Aorta (tissue), 5 donors: ENCODE results near the gene ADAM15. TPM values are rescaled to one million over a fixed set of nuclear protein-coding genes. Genes with fewer than 3 reads are reported as not detected.

Experiments used
- ATAC-seq: fragments of 200-7000 bp; cut with Tn5 transposase; one replicate; pipeline ENCODE4 v1.9.1; 2022; ENCODE audit warnings: moderate library complexity; ENCODE audit not compliant: low FRiP score
- DNase-seq, 2 donors: peaks; one replicate each; pipeline ENCODE4 v3.0.0-alpha.2; 2020
- H3K27ac ChIP-seq, 2 donors: one replicate each; pipeline ENCODE4 v1.5.1; 2013; ENCODE audit warnings: low read length in 2 of 2, mild to moderate bottlenecking in 2 of 2, moderate library complexity in 2 of 2, control low read depth in 1 of 2, inconsistent platforms in 1 of 2, low read depth in 1 of 2
- H3K27me3 ChIP-seq, 2 donors: one replicate each; pipeline ENCODE4 v1.6.1; 2013; ENCODE audit warnings: control low read depth in 1 of 2, low read length in 1 of 2, mild to moderate bottlenecking in 1 of 2, moderate library complexity in 1 of 2; ENCODE audit not compliant: insufficient read depth in 2 of 2, control insufficient read depth in 1 of 2
- H3K36me3 ChIP-seq, 2 donors: one replicate each; pipeline ENCODE4 v1.6.1; 2013; ENCODE audit warnings: control low read depth in 1 of 2, low read length in 1 of 2, mild to moderate bottlenecking in 1 of 2; ENCODE audit not compliant: insufficient read depth in 2 of 2, control insufficient read depth in 1 of 2
- H3K4me1 ChIP-seq, 2 donors: one replicate each; pipeline ENCODE4 v1.6.1; 2013; ENCODE audit warnings: low read length in 2 of 2, control low read depth in 1 of 2, mild to moderate bottlenecking in 1 of 2, moderate library complexity in 1 of 2; ENCODE audit not compliant: insufficient read depth in 2 of 2, control insufficient read depth in 1 of 2
- H3K4me3 ChIP-seq, 2 donors: one replicate each; pipeline ENCODE4 v1.5.1; 2013; ENCODE audit warnings: low read length in 2 of 2, control low read depth in 1 of 2, mild to moderate bottlenecking in 1 of 2
- H3K9me3 ChIP-seq: one replicate; pipeline ENCODE4 v1.6.1; 2013; ENCODE audit warnings: mild to moderate bottlenecking, low read length; ENCODE audit not compliant: control insufficient read depth
- WGBS, 2 donors: extraction: QIAGEN DNeasy Blood & Tissue Kit; methylation state at CpG; one replicate each; pipeline ENCODE4 v1.1.7; 2013; 5-methylcytosine and 5-hydroxymethylcytosine counted together
- intact Hi-C, 2 donors: fragments of 100-400 bp; cut with DNase I; formaldehyde crosslinking; loops; one replicate each; pipeline versions ENCODE4 v1.14.2 to v1.15.0; 2022
- polyA plus RNA-seq, 2 donors: library from polyadenylated mRNA; stranded (reverse); fragments of 200-250 nt; gene quantifications; one replicate each; pipeline ENCODE4 v1.2.3, GENCODE V29; 2013
- total RNA-seq, 2 donors: library from RNA; stranded (reverse); fragmentation: NEBNext Ultra II Directional; extraction: Animal tissue kit (Norgen Biotek cat#: 25700); gene quantifications; one replicate each; pipeline ENCODE4 v1.2.1, GENCODE V29; 2021
- donor health status: healthy with polysubstance abuse.
- donor health status: Bipolar disorder and iron deficiency.
- donor health status: DM: no; HTN: no; CAD: no.
- donor health status: DM: no; HTN: no; CAD: no.
- donor health status: DM: yes; HTN: yes; CAD: no.

ADAM15 gene
- total and polyA plus RNA-seq, 4 donors: 17.3 to 180 (median 109) TPM

DNA sequence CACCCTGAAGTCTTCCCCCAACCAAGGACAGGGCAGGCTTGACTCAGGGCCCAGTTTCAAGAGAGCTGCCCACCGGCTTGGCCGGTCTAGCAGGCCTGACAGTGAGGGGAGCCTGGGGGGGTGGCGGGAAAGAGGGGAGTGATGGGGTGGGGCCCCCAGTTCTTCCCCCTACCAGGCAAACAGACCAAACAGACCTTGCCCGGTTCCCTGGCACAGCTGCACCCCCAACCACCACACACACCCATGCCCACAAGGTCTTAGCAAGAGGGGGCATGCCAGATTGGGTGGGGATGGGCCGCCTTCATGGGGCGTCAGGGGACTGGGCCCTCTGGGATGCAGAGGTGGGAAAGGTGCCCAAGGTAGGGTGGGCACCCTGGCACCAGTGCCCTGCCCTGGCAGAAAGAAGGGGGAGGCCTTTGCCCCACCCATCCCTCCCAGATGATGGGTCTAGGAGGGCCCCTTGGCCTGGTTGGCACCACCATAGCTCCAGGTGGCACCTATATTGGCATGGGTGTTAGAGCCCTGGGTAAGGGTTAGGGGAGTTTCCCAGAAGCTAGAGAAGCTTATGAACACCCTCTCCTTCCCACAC lies 39.6 kb upstream of the ADAM15 start:
- 85 to 86% methylated on average over 6 of the region's 6 CpGs for WGBS, 2 donors
- H3K27me3 ChIP-seq: no peaks in the 10 kb centered on the region
- H3K4me1 ChIP-seq: no peaks in the 10 kb centered on the region
- DNase-seq: no peak
- no peak overlapping the region for H3K27ac ChIP-seq
- intact Hi-C loops: no loop called here
- no peak overlapping the region for H3K4me3 ChIP-seq
- H3K9me3 ChIP-seq: no peaks in the 10 kb centered on the region
- H3K36me3 ChIP-seq: no peaks in the 10 kb centered on the region
- no peak for ATAC-seq

- no peak overlapping the region for H3K27ac ChIP-seq
- intact Hi-C loops: no loop called here
Measured at GRCh38 chr1:155012026-155012546, 39.0 kb upstream of the ADAM15 start.

DNA sequence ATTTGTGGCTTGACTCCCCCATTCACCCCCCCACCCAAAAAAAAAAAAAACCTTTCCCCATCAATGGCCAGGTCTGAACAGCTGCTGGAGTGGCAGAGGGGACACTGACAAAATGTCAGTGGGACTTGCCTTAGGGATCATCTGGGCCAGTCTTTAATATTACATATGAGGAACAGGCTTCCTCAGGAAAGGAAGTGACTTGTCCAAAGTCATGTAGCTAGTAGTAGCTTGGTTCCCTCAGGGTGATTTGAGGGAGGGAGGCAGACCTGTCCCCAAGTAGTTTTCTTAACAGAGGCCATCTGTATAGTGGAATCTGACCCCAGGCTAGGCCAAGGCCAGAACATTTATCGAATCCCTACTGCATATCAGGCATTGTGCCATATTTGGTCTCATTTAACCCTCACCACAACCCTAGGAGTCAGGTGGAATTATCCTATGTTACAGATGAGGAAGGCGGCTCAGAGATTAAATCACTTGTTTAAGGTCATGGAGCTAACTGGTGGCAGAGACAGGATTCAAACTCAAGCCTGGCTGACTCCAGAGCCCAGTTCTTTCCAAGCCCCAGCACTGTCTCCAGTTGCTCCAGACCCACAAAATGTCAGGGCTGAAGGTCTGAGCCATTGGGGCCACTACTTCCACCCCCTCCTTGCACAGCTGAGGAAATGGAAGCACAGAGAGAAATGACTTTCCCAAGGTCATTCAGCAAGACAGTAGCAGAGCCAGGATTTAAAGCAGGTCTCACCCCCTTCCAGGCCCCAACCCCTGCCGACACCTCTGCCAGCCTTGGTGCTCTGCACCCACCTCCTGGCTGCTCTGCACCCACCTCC lies 38.1 kb upstream of the ADAM15 start:
- ATAC-seq: no peak
- no peaks in the 10 kb centered on the region for H3K4me1 ChIP-seq
- no peak overlapping the region for H3K4me3 ChIP-seq

More at GRCh38 chr1:155012026-155012546, 39.0 kb upstream of the ADAM15 start:
- Histone ChIP-seq H3K27me3 (no peaks in the 10 kb centered on the region), H3K36me3 (no peaks in the 10 kb centered on the region), H3K9me3 (no peaks in the 10 kb centered on the region), H3K4me3 (no peak overlapping the region), H3K4me1 (no peaks in the 10 kb centered on the region)
- ATAC-seq (peak; percentile 27), DNase-seq (peak; percentile 81 to 90)
- whole genome bisulfite sequencing, 2 donors: 16 to 23% methylated on average over 9 of the region's 9 CpGs

GRCh38 chr1:155013632-155014031 lies 37.5 kb upstream of the ADAM15 start:
- Histone ChIP-seq H3K36me3 (no peaks in the 10 kb centered on the region), H3K4me3 (no peak overlapping the region), H3K27ac (no peak overlapping the region), H3K4me1 (no peaks in the 10 kb centered on the region), H3K27me3 (no peaks in the 10 kb centered on the region), H3K9me3 (no peaks in the 10 kb centered on the region)
- no peak for DNase-seq
- ATAC-seq: no peak
- WGBS, 2 donors: 47 to 64% methylated on average over 5 to 8 of the region's 8 CpGs
- intact Hi-C loops: no loop called here

More for the DNA sequence above, 38.1 kb upstream of the ADAM15 start:
- H3K9me3 ChIP-seq: no peaks in the 10 kb centered on the region
- H3K27me3 ChIP-seq: no peaks in the 10 kb centered on the region
- DNase-seq: no peak
- H3K27ac ChIP-seq: no peak overlapping the region
- intact Hi-C loops: no loop called here
- H3K36me3 ChIP-seq: no peaks in the 10 kb centered on the region
- 80 to 83% methylated on average over 3 of the region's 3 CpGs for WGBS, 2 donors

DNA sequence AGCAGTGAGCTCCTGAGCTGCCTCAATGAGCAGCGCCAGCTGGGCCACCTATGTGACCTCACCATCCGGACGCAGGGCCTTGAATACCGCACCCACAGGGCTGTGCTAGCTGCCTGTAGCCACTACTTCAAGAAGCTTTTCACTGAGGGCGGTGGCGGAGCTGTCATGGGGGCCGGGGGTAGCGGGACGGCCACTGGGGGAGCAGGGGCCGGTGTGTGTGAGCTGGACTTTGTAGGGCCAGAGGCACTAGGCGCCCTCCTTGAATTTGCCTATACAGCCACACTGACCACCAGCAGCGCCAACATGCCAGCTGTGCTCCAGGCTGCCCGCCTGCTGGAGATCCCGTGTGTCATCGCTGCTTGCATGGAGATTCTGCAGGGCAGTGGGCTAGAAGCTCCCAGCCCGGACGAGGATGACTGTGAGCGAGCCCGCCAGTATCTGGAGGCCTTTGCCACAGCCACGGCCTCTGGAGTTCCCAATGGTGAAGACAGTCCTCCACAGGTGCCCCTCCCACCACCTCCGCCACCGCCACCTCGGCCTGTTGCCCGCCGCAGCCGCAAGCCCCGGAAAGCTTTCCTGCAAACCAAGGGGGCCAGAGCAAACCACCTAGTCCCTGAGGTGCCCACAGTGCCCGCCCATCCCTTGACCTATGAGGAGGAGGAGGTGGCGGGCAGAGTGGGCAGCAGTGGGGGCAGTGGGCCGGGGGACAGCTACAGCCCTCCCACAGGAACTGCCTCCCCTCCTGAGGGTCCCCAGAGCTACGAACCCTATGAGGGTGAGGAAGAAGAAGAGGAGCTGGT lies 36.2 kb upstream of the ADAM15 start:
- Histone ChIP-seq H3K36me3 (no peaks in the 10 kb centered on the region), H3K27me3 (no peaks in the 10 kb centered on the region), H3K4me3 (no peak overlapping the region), H3K4me1 (no peaks in the 10 kb centered on the region), H3K9me3 (no peaks in the 10 kb centered on the region), H3K27ac (no peak overlapping the region)
- 90 to 91% methylated on average over 29 to 31 of the region's 31 CpGs for WGBS, 2 donors
- ATAC-seq (no peak), DNase-seq (no peak)
- intact Hi-C loops: loop anchor here (5.0 kb wide), 2 partner anchors 48 to 58 kb away; partner anchors contain the start of gene PBXIP1 (in 1 of the 2)

DNA sequence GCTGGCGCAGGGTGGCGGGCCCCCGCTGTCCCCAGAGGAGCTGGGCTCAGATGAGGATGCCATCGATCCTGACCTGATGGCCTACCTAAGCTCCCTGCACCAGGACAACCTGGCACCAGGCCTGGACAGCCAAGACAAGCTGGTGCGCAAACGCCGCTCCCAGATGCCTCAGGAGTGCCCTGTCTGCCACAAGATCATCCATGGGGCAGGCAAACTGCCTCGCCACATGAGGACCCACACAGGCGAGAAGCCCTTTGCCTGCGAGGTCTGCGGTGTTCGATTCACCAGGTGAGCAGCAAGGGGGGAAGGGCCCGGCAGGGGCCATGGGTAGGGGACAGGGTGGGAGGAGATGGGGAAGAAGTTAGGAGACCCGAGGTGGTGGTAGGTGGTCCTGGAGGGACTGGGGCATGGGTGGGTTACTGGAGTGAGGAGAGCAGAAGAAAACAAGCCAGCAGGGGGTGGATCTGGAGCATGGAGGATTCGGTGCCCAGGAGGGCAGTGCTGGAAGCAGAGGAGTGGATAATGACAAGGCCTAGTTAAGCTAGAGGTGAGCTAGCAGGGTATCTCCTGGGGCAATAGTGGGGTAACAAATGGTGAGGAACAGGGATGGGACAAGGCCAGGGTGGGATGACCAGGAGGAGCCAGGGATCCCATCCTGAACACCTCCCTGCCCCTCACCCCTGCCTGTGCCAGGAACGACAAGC lies 35.4 kb upstream of the ADAM15 start:
- H3K27ac ChIP-seq: no peak overlapping the region
- no peaks in the 10 kb centered on the region for H3K9me3 ChIP-seq
- intact Hi-C loops: loop anchor here (5.0 kb wide), 2 partner anchors 48 to 58 kb away; partner anchors contain the start of gene PBXIP1 (in 1 of the 2)
- no peaks in the 10 kb centered on the region for H3K36me3 ChIP-seq
- no peaks in the 10 kb centered on the region for H3K27me3 ChIP-seq
- 79 to 83% methylated on average over 16 of the region's 16 CpGs for WGBS, 2 donors
- H3K4me1 ChIP-seq: no peaks in the 10 kb centered on the region
- no peak for DNase-seq
- no peak for ATAC-seq
- H3K4me3 ChIP-seq: no peak overlapping the region

- ATAC-seq: no peak
- 87% methylated on average over 26 of the region's 26 CpGs for WGBS, 2 donors
- Histone ChIP-seq H3K9me3 (no peaks in the 10 kb centered on the region), H3K4me1 (no peaks in the 10 kb centered on the region), H3K36me3 (no peaks in the 10 kb centered on the region), H3K27ac (peak overlapping the region in 1 of 2 donors; percentile 12), H3K4me3 (no peak overlapping the region), H3K27me3 (no peaks in the 10 kb centered on the region)
- intact Hi-C loops: loop anchor here (5.0 kb wide), 2 partner anchors 49 to 59 kb away; partner anchors contain the start of gene PBXIP1 (in 1 of the 2)
- DNase-seq: no peak
Measured at GRCh38 chr1:155016231-155016831, 34.8 kb upstream of the ADAM15 start.
